Caco-2 (cell line): ENCODE measurements around the gene SLC12A8. TPM values are rescaled to one million over a fixed set of nuclear protein-coding genes. Genes with fewer than 3 reads are reported as not detected.

ENCODE experiments used
- BruUV-seq: library from RNA; stranded (reverse); fragments of 400-500 nt; replicated peaks from 2 replicates; lab custom pipeline; 2021; lab: Mats Ljungman, UMichigan
- CTCF ChIA-PET: fragments of 300-600 bp; sonication (Branson Sonifier 250); formaldehyde crosslinking; loops from one replicate; lab custom pipeline; 2022; ENCODE audit warnings: antibody characterized with exemption; lab: Charles Lee
- POLR2A ChIA-PET: fragments of 300-600 bp; sonication (Branson Sonifier 250); formaldehyde crosslinking; loops from one replicate; lab custom pipeline; 2022; ENCODE audit warnings: antibody characterized with exemption; lab: Charles Lee
- DNase-seq, 2 experiments: peaks; one replicate each; pipeline versions ENCODE4 v3.0.0 to v3.0.0-alpha.2; 2020 to 2022
- H3K27me3 ChIP-seq: replicated peaks from 2 replicates; pipeline ENCODE4 v1.6.0; 2011; ENCODE audit warnings: low read length; ENCODE audit not compliant: control insufficient read depth, insufficient read depth
- H3K36me3 ChIP-seq: 2 replicates; pipeline ENCODE4 v1.5.1; 2011; ENCODE audit warnings: low read length; ENCODE audit not compliant: control insufficient read depth, insufficient read depth
- H3K4me1 ChIP-seq: fragments of 250-450 bp; sonication (Bioruptor Pico); 2 replicates; pipeline ENCODE4 v1.5.1; 2020; ENCODE audit warnings: mild to moderate bottlenecking
- H3K4me3 ChIP-seq: 2 replicates; pipeline ENCODE4 v1.5.1; 2011; ENCODE audit warnings: low read depth, mild to moderate bottlenecking, control low read depth, low read length
- H3K9me3 ChIP-seq: fragments of 250-450 bp; sonication (Bioruptor Pico); 2 replicates; pipeline ENCODE4 v1.5.1; 2020; ENCODE audit warnings: mild to moderate bottlenecking, moderate library complexity
- H3K27ac Mint-ChIP-seq: one replicate; pipeline ENCODE4 v1.8.0; 2022; ENCODE audit warnings: mixed read lengths; ENCODE audit not compliant: unreplicated experiment
- H3K27me3 Mint-ChIP-seq: one replicate; pipeline ENCODE4 v1.8.0; 2022; ENCODE audit warnings: mixed read lengths; ENCODE audit not compliant: insufficient read depth, unreplicated experiment
- H3K36me3 Mint-ChIP-seq: one replicate; pipeline ENCODE4 v1.8.0; 2022; ENCODE audit warnings: mild to moderate bottlenecking, mixed read lengths; ENCODE audit not compliant: insufficient read depth, unreplicated experiment
- H3K4me1 Mint-ChIP-seq: one replicate; pipeline ENCODE4 v1.8.0; 2022; ENCODE audit warnings: low read depth, mixed read lengths; ENCODE audit not compliant: unreplicated experiment
- H3K4me3 Mint-ChIP-seq: one replicate; pipeline ENCODE4 v1.8.0; 2022; ENCODE audit warnings: mild to moderate bottlenecking, moderate library complexity, mixed read lengths; ENCODE audit not compliant: unreplicated experiment
- H3K9me3 Mint-ChIP-seq: one replicate; pipeline ENCODE4 v1.8.0; 2022; ENCODE audit warnings: mixed read lengths; ENCODE audit not compliant: unreplicated experiment
- intact Hi-C: fragments of 100-400 bp; cut with micrococcal nuclease; formaldehyde crosslinking; loops from one replicate; pipeline ENCODE4 v1.10.0; 2022; ENCODE audit not compliant: unreplicated experiment
- total RNA-seq: library from RNA; stranded (reverse); gene quantifications from 2 replicates; pipeline ENCODE4 v1.2.3, GENCODE V29; 2022
- TF ChIP-seq, protein P1 (sequence below), 2 experiments: fragments of 200-600 bp in 1 of 2; IDR thresholded peaks; 1 replicate in 1 of 2; 2 replicates in 1 of 2; pipeline versions ENCODE4 v1.5.1 to v1.8.0; 2011 to 2022; ENCODE audit warnings: antibody characterized with exemption in 1 of 2, control low read depth in 1 of 2, inconsistent platforms in 1 of 2, low read depth in 1 of 2, low read length in 1 of 2, mild to moderate bottlenecking in 1 of 2, moderate library complexity in 1 of 2; ENCODE audit not compliant: insufficient read depth in 1 of 2, severe bottlenecking in 1 of 2, unreplicated experiment in 1 of 2

The SLC12A8 gene
- total RNA-seq, 1 experiment from 2014 or later: 23.3 TPM

DNA sequence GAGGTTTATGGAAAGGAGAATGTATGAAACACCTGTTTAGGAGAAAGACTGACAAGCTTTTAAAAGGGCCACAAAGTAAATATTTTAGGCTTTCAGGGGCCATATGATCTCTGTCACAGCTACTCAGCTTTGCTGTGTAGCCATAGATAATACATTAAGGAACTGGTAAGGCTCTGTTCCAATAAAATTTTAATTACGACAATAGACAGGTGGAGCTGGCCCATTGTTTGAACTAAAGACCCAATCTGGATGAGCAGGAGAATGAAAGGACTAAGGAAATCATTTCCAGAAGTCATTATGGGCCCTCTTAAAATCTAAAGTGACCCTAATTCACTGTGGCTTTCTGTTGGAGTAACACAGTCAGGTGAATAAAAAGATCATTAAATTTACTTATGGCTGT is 48.5 kb upstream of the SLC12A8 start:
- BruUV-seq: no TSS peak
- Histone ChIP-seq H3K27me3 (no peaks in the 10 kb centered on the region), H3K36me3 (no peaks in the 10 kb centered on the region; the same call in 1 of the 2 replicates), H3K4me1 (no peaks in the 10 kb centered on the region), H3K4me3 (no peak overlapping the region), H3K9me3 (peaks cover 11% of the 10 kb centered on the region)
- H3K4me1 Mint-ChIP-seq: no peaks in the 10 kb centered on the region
- intact Hi-C loops: no loop called here
- no peak overlapping the region for H3K4me3 Mint-ChIP-seq
- DNase-seq: no peak
- ChIA-PET POLR2A (no interaction called here), CTCF (no interaction called here)
- peaks cover 23% of the 10 kb centered on the region for H3K36me3 Mint-ChIP-seq
- H3K9me3 Mint-ChIP-seq: peaks cover 17% of the 10 kb centered on the region
- TF ChIP-seq, protein P1, sequence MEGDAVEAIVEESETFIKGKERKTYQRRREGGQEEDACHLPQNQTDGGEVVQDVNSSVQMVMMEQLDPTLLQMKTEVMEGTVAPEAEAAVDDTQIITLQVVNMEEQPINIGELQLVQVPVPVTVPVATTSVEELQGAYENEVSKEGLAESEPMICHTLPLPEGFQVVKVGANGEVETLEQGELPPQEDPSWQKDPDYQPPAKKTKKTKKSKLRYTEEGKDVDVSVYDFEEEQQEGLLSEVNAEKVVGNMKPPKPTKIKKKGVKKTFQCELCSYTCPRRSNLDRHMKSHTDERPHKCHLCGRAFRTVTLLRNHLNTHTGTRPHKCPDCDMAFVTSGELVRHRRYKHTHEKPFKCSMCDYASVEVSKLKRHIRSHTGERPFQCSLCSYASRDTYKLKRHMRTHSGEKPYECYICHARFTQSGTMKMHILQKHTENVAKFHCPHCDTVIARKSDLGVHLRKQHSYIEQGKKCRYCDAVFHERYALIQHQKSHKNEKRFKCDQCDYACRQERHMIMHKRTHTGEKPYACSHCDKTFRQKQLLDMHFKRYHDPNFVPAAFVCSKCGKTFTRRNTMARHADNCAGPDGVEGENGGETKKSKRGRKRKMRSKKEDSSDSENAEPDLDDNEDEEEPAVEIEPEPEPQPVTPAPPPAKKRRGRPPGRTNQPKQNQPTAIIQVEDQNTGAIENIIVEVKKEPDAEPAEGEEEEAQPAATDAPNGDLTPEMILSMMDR (IDR thresholded peaks at IDR 0.05; ENCODE audit: insufficient read depth in 1 of 2, low read depth in 1 of 2, low read length in 1 of 2, severe bottlenecking in 1 of 2, unreplicated experiment in 1 of 2): no peak
- H3K27me3 Mint-ChIP-seq: no peaks in the 10 kb centered on the region
- no peak overlapping the region for H3K27ac Mint-ChIP-seq

DNA sequence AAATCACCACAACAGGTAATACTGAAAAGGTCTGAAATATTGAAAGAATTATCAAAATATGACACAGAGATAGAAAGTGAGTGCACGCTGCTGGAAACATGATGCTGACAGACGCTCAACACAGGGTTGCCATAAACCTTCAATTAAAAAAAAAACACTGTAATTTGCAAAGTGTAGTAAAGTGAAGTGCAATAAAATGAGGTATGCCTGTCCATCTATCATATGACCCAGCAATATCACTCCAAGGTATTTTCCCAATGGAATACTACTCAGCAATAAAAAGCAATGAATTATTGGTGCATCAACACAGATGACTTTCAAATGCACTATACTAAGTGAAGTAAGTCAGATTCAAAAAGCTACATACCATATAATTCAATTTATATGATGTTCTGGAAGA is 47.6 kb upstream of the SLC12A8 start:
- Histone ChIP-seq H3K4me3 (no peak overlapping the region), H3K36me3 (no peaks in the 10 kb centered on the region; the same call in 1 of the 2 replicates), H3K4me1 (no peaks in the 10 kb centered on the region), H3K9me3 (peaks cover 11% of the 10 kb centered on the region), H3K27me3 (no peaks in the 10 kb centered on the region)
- H3K27ac Mint-ChIP-seq: no peak overlapping the region
- H3K4me3 Mint-ChIP-seq: no peak overlapping the region
- H3K36me3 Mint-ChIP-seq: peaks cover 31% of the 10 kb centered on the region
- POLR2A ChIA-PET: no interaction called here
- H3K27me3 Mint-ChIP-seq: no peaks in the 10 kb centered on the region
- TF ChIP-seq, protein P1 (IDR thresholded peaks at IDR 0.05; ENCODE audit: insufficient read depth in 1 of 2, low read depth in 1 of 2, low read length in 1 of 2, severe bottlenecking in 1 of 2, unreplicated experiment in 1 of 2): no peak
- BruUV-seq: no TSS peak
- CTCF ChIA-PET: no interaction called here
- H3K9me3 Mint-ChIP-seq: peaks cover 17% of the 10 kb centered on the region
- H3K4me1 Mint-ChIP-seq: no peaks in the 10 kb centered on the region
- DNase-seq: no peak
- intact Hi-C loops: no loop called here

DNA sequence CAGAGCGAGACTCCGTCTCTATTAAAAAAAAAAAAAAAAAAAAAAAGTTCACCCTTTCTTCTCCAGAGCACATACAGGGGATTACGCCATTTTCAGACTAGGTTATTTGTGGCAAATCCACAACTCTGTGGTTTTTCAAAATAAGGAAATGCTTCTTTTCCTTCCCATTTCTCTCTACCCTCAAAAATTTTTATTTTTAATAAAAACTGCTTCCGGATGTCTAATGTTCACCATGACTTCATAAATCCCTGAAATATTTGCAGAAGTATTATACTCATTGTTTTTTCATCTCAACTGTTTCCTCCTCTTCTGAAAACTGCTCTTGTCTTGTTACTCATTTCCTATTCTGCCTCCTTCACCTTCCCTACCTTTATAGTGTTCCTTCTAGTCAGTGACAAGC is 45.0 kb upstream of the SLC12A8 start:
- no peaks in the 10 kb centered on the region for H3K4me1 ChIP-seq
- ChIA-PET POLR2A (no interaction called here), CTCF (no interaction called here)
- H3K36me3 Mint-ChIP-seq: peaks cover 31% of the 10 kb centered on the region
- intact Hi-C loops: no loop called here
- H3K27me3 ChIP-seq: no peaks in the 10 kb centered on the region
- H3K4me1 Mint-ChIP-seq: no peaks in the 10 kb centered on the region
- no peak overlapping the region for H3K27ac Mint-ChIP-seq
- H3K9me3 ChIP-seq: peaks cover 11% of the 10 kb centered on the region
- no peak overlapping the region for H3K4me3 ChIP-seq
- DNase-seq: no peak
- H3K9me3 Mint-ChIP-seq: peaks cover 17% of the 10 kb centered on the region
- H3K27me3 Mint-ChIP-seq: no peaks in the 10 kb centered on the region
- BruUV-seq: no TSS peak
- TF ChIP-seq, protein P1 (IDR thresholded peaks at IDR 0.05; ENCODE audit: insufficient read depth in 1 of 2, low read depth in 1 of 2, low read length in 1 of 2, severe bottlenecking in 1 of 2, unreplicated experiment in 1 of 2): no peak
- no peaks in the 10 kb centered on the region; the same call in 1 of the 2 replicates for H3K36me3 ChIP-seq
- H3K4me3 Mint-ChIP-seq: no peak overlapping the region
